GM18907 (cell line): ENCODE measurements around the gene UFD1.

Experiments used
- ATAC-seq: cut with Tn5 transposase; IDR thresholded peaks from one replicate; pipeline ENCODE4 v1.9.1; 2021; ENCODE audit warnings: mild to moderate bottlenecking, moderate library complexity; ENCODE audit not compliant: unreplicated experiment

The UFD1 gene

GRCh38 chr22:19516378-19517170 is 37.6 kb upstream of the UFD1 start:
- ATAC-seq = no peak

GRCh38 chr22:19515654-19516377 is 36.8 kb upstream of the UFD1 start:
- ATAC-seq = no peak

DNA sequence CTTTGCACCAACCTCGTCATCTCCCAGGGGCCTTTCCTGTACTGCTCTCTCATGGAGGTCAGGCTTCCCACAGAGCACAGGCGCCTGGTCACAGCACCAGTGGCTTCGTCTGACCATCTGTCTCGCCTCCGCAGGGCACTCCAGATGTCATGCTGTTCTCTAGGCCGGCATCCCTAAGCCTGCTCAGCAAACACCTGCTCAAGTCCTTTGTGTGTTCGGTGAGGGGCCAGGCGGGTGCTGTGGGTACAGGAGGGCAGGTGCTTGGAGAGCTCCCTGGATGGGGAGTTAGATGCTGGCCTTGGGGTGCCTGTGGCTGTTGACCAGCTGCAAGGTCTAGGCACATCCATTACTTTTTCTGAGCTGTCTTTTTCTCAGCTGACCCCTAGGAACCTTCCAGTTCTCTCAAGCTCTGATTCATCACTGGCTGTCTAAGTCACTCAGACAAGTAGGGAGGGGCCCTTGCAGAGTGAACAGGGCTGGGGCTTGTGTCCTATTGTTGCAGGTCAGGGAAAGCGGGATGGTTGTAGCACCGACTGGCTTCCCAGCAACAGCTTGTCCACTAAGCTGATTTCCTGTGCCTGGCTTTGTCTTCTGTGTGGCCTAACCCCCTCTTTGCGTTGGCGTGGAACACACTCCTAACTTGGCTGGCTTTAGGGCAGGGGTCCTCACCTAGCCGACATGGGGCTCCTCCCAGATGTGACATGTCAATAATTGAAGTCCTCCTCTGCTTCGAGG is 36.0 kb upstream of the UFD1 start:
- no peak for ATAC-seq

DNA sequence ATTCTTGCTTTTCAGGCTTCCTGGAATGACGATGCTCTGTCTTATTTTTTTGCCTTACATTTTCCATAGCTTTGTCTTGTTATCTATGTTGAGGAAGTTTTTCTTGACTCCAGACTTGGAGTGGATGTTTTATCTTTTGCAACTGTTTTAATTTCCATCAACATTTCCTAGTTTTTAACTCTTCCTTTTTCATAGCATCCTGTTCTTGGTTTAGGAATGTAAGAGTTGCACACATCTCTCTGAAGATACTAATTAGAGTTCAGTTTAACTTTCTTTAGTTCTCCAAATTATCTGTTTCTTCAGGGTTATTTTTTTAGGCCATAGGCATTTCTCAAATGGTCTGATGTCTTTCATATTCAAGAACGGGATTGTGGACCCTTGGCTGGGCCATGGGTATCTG is 34.8 kb upstream of the UFD1 start:
- ATAC-seq = no peak

- ATAC-seq = no peak
Observed at GRCh38 chr22:19510919-19511341, 31.9 kb upstream of the UFD1 start.

DNA sequence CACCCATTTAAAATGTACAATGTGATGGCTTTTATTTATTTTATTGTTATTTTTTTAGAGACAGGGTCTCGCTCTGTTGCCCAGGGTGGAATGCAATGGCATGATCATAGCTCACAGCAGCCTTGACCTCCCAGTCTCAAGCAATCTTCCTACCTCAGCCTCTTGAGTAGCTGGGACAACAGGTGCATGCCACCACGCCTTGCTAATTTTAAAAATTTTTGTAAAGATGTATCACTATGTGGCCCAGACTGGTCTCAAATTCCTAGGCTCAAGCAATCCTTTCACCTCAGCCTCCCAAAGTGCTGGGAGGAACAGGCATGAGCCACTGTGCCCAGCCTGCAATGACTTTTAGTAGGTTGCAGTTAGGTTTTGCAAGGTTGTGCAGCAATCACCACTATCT is 30.9 kb upstream of the UFD1 start:
- ATAC-seq = no peak

DNA sequence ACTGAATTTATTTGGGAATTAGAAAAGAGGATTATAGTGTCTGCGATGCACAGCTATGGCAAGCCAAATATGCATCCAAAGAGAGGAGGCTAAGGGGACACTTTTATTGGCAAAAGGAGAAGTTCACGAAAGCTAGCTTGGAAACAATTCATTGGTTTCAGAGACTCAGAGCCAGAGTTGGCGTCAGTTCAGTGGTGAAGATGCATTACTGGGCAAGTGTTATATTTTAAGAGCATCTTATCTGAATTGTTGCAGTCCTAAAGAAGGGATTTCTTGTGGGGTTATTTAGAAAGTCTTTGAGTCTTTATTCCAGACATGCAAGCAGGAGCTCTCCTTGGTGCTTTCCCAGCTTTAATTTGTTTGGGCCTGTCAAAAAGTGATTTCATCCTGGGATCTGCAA is 30.2 kb upstream of the UFD1 start:
- ATAC-seq = no peak

GRCh38 chr22:19508024-19508776 is 29.2 kb upstream of the UFD1 start:
- no peak for ATAC-seq

- no peak for ATAC-seq
Observed at GRCh38 chr22:19507534-19507861, 28.5 kb upstream of the UFD1 start.

- ATAC-seq = no peak
Observed at GRCh38 chr22:19506212-19506611, 27.2 kb upstream of the UFD1 start.

- ATAC-seq = no peak
Observed at GRCh38 chr22:19505735-19506126, 26.7 kb upstream of the UFD1 start.

DNA sequence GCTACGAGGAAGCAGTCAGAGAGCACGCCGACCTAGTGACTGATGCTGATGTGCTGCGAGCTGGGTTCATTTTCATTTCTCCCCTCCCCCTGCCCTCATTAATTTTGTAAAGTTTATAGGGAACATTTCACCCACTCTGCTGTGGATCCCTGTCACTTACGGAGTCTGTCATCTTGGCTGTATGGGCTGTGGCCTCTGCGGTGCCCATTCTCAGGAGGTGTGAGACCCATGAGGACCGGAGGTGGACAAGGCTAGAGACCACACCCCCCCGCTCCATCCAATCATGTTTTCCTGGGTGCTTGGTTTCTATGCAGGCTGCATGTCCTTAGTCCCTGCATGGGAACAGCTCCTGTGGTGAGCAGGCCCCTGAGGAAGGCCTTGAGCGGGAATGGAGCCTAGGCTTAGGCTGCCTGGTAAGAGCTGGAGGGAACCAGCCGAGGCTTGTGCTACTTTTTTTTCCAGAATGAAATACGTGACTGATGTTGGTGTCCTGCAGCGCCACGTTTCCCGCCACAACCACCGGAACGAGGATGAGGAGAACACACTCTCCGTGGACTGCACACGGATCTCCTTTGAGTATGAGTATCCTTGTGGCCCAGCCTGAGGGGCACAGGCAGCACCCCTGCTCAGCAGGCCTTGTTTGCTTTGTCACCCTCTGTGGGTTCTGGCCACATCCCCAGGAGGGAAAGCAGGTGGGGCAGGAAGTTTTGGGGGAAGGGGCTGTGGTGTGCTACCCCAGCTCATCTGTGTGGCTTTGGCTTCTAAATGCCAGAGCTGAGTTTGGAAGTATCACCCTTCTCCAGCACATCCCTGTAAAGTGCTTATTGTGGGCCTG is 26.1 kb upstream of the UFD1 start:
- ATAC-seq = no peak

DNA sequence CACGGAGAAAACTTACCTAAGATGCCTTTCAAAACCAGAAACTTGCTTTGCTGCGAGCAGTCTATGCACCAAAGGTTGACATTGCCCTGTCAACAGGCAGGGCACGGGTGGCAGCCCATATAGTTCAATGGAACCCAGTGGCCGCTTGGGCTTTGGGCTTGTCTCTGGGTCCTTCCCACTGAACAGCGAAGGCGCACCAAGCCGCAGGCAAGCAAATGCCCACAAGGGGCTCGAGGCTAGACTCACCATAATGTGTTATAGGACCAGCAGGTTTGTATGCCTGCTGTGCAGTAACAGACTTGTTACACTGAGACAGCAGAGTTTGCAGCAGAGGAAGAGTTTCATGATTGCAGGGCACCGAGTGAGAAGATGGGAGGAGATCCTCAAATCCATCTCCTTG is 24.9 kb upstream of the UFD1 start:
- no peak for ATAC-seq

- ATAC-seq = no peak
Observed at GRCh38 chr22:19503367-19503766, 24.4 kb upstream of the UFD1 start.

DNA sequence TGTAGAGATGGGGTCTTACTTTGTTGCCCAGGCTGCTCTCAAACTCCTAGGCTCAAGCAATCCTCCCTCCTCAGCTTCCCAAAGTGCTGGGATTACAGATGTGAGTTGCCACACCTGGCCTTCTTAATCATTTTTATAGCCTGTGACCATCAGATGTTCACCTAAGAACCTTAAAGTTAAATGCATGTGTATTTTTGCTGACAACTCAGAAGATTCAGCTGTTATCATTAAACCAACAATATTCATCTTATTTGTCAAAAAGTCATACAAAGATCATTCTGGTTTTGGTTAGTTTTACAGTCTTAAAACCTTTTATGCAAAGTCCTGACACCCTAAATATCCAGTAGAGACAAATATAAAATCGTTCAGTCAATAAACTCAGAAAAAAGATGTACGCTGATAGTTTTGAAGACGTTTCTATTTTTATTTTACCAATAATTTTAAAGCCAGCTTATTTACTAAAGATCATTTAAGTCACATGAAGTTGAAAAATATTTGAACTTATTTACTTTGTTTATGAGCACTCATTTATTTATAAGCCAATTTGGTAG is 23.0 kb upstream of the UFD1 start:
- no peak for ATAC-seq

DNA sequence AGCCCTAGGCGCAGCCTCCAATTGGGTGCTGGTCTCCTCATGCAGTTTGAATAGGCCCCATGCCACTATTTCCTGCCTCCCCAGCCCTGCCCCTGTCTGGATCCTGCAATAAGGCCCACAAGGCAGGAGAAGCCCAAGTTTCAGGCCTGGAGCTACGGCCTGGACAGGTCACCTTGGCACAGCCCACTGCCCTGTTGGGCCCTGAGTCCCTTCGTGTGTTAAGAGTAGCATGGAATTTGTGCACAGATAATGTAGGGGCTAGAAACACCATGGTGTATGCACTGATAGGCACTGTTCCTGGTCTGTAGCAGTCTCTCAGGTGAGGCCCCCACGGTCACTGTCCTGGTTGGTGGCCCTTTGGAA is 20.9 kb upstream of the UFD1 start:
- ATAC-seq = no peak

- ATAC-seq = no peak
Observed at GRCh38 chr22:19499236-19499879, 20.4 kb upstream of the UFD1 start.

DNA sequence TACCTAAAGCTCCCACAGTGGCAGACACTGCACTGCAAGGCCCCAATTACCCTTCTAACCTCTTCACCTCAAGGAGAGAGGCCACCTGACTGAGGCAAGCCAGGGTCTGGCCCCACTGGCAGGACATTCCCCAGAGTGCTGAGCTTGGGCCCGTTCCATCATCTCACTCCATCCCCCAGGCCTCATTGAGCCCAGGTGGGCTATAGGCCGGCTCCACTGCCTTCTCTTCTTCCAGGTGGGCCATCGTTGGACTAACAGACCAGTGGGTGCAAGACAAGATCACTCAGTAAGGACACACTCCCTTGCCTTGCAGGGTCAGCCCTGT is 19.8 kb upstream of the UFD1 start:
- ATAC-seq = no peak

DNA sequence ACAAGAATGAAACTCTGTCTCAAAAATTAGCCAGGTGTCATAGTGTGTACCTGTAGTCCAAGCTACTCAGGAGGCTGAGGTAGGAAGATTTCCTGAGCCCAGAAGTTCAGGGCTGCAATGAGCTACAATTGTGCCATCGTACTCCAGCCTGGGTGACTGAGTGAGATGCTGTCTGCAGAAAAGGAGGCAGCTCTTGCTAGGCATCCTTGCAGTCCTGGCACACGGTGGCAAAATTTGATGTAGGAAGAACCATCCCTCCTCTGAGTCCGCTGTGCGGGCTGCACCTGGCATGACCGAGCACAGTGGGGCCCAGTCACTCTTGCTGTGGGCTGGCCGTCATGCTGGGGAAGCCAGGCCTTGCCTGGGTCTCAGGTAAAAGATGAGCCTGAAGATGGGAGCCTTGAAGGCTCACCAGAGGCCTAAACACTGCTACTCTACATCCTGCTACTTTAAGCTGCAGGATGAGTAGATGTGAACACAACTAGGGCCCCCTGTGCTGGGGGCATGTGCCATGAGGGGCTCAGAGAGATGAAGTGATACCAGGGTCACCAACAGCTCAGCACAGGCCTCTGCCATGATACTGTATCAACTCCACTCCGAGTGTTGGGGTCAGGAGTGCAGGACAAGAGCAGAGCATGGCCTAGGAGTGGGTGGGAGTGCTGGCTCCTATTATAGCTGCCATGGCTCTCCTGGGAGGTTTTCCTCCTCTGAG is 19.3 kb upstream of the UFD1 start:
- no peak for ATAC-seq
